HG02970 (cell line): ENCODE data around the gene TRIM27.
"Not testable (repeated sequence)": the region's sequence is repeated elsewhere in the genome, so short reads cannot be mapped to it uniquely, and the experiment has no call there.

Experiments
- ATAC-seq: cut with Tn5 transposase; IDR thresholded peaks from one replicate; pipeline ENCODE4 v1.9.1; 2021; ENCODE audit warnings: mild to moderate bottlenecking, moderate library complexity, moderate number of reproducible peaks; ENCODE audit not compliant: unreplicated experiment, low FRiP score

TRIM27 gene

GRCh38 chr6:28897369-28897745, 26.4 kb downstream of the TRIM27 start:
- ATAC-seq: no peak

- ATAC-seq: peak; percentile 25
Observed at GRCh38 chr6:28896505-28897368, 27.0 kb downstream of the TRIM27 start.

DNA sequence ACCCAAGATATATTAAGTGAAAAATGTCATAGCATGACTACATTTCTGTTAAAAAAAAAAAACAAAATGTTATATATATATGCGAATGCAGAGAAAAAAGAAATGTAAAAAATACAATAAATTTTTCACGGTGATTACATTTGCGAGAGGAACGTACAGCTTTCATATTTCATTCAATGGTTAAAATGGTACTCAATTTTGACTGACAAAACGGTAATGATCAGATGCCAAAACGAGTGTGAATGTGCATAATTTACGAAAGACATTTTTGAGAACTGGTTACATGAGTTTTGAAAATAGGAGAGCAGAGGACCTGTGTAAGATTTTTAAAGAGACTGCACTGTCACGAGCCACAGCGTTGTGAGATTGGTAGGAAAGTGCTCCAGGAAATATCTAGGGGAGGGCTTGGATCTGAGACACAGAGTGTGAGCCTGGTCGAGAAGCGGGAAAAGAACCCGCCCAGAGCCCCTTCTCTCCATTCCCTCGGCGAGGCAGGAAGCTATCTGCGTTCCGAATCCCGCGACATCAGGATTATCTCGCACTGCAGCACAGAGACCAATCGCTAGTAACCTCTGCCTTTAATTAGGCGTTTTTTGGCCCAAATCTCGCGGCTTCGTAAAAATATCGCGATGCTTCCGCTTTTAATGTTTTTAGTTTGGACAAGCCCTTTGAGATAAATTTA, 28.5 kb downstream of the TRIM27 start:
- ATAC-seq: peak; percentile 54

DNA sequence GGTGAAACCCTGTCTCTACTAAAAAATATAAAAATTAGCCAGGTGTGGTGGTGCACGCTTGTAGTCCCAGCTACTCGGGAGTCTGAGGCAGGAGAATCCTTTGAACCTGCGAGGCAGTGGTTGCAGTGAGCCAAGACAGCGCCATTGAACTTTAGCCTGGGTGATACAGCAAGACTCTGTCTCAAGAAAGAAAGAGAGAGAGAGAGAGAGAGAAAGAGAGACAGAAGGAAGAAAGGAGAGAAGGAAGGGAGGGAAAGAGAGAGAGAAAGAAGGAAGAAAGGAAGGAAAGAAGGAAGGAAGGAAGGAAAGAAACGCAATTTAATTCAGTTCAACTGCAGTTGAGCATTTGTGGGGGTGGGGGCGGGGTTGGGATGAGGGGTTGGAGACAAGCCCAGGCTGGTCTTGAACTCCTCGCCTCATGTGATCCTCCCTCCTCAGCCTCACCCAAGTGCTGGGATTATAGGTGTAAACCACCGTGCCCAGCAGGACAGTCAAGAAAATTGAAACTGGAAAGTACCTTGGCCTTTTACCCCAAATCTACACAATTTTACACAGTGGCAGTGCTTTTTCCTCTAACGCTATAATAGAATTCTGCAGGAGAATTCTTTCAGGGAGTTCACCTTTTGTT, 30.5 kb downstream of the TRIM27 start:
- ATAC-seq: no peak

DNA sequence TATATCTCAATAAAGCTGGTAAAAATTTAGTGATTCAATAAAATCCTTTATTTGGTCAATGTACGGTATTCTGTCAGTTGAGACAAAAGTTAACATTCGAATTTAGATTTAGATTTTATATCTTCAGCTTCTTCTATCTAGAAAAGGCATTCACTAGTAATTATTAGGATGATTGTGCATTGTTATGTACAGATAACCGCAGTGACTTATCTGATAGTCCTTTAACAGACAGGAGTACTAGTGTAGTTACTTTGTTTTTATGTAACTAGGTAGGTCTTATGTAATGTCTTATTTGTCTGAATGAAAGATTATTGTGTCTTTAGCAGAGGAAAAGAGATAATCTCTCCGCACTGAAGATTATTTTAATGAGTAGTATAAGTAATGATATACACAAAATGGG, 31.3 kb downstream of the TRIM27 start:
- no peak for ATAC-seq

DNA sequence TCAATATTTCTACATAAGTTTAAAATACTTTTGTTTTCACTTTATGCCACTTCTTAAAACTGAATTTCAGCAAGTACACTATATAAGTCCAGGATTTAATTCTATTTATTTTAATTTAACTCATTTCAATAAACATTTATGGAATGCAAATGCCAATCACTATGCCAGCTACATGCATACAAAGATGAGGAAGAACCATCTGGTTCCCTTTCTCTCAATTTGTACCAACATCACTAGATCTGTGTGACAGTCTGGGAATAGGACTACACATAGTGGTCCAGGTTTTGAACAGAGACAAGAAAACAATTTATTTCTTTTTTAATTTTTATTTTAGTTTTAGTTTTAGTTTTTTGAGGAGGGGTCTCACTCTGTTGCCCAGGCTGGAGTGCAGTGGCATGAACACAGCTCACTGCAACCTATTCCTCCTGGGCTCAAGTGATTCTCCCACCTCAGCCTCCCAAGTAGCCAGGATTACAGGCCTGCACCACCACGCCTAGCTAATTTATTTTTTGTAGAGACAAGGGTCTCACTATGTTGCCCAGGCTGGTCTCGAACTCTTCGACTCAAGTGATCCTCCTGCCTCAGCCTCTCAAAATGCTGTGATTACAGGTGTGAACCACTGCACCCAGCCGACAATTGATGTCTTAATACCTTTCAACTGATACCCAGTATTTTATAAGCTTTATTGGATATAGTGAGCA, 35.8 kb downstream of the TRIM27 start:
- no peak for ATAC-seq

GRCh38 chr6:28886079-28886439, 37.7 kb downstream of the TRIM27 start:
- no peak for ATAC-seq

GRCh38 chr6:28884423-28885131, 39.2 kb downstream of the TRIM27 start:
- ATAC-seq: no peak

GRCh38 chr6:28880894-28881780, 42.6 kb downstream of the TRIM27 start:
- no peak for ATAC-seq

- ATAC-seq: no peak
Observed at GRCh38 chr6:28880519-28880893, 43.3 kb downstream of the TRIM27 start.

DNA sequence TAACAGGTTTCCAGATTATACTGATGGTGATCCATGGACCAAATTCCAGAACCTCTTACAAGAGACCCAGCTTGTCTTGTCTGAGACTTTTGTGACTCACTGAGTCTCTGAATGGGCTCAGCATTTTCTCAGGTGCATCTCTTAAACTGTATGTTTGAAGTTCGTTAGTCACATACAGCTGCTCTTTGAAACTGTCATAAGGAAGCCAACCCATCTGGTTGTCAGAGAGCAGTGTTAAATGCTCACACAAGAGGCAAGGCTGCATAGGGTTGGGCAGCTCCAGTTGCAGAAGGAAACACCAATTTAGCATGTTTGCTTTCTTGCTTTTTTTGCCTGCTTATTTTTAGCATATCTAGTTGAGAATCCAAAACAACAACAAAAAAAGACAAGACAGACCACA, 47.1 kb downstream of the TRIM27 start:
- ATAC-seq: no peak

- no peak for ATAC-seq
Observed at GRCh38 chr6:28875191-28875747, 48.5 kb downstream of the TRIM27 start.

DNA sequence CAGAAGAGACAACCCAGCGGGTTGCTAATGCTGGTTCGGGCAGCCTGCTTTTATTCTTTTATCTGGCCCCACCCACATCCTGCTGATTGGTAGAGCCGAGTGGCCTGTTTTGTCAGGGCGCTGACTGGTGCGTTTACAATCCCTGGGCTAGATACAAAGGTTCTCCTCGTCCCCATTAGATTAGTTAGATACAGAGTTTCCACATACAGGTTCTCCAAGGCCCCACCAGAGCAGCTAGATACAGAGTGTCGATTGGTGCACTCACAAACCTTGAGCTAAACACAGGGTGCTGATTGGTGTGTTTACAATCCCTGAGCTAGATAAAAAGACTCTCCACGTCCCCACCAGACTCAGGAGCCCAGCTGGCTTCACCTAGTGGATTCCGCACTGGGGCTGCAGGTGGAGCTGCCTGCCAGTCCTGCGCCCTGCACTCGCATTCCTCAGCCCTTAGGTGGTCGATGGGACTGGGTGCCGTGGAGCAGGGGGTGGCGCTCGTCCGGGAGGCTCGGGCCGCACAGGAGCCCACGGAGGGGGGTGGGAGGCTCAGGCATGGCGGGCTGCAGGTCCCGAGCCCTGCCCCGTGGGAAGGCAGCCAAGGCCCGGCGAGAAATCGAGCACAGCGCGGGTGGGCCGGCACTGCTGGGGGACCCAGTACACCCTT, 51.5 kb downstream of the TRIM27 start:
- ATAC-seq: not testable (repeated sequence)

- no peak for ATAC-seq
Observed at GRCh38 chr6:28871335-28872156, 52.2 kb downstream of the TRIM27 start.

- ATAC-seq: no peak
Observed at GRCh38 chr6:28868873-28869272, 54.9 kb downstream of the TRIM27 start.

DNA sequence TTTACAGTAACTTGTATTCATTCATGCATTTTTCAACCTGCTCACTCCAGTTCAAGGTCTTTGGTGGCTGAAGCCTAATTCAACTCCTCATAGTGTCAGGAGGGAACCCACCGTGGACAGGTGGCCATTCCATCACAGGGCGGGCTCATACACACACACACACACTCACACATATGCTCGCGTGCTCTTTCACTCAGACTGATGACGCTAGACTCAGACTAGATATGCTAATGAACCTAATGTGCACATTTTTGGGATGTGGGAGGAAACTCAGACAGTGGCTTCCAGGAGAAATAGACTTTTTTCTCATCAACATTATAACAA, 56.7 kb downstream of the TRIM27 start:
- no peak for ATAC-seq

DNA sequence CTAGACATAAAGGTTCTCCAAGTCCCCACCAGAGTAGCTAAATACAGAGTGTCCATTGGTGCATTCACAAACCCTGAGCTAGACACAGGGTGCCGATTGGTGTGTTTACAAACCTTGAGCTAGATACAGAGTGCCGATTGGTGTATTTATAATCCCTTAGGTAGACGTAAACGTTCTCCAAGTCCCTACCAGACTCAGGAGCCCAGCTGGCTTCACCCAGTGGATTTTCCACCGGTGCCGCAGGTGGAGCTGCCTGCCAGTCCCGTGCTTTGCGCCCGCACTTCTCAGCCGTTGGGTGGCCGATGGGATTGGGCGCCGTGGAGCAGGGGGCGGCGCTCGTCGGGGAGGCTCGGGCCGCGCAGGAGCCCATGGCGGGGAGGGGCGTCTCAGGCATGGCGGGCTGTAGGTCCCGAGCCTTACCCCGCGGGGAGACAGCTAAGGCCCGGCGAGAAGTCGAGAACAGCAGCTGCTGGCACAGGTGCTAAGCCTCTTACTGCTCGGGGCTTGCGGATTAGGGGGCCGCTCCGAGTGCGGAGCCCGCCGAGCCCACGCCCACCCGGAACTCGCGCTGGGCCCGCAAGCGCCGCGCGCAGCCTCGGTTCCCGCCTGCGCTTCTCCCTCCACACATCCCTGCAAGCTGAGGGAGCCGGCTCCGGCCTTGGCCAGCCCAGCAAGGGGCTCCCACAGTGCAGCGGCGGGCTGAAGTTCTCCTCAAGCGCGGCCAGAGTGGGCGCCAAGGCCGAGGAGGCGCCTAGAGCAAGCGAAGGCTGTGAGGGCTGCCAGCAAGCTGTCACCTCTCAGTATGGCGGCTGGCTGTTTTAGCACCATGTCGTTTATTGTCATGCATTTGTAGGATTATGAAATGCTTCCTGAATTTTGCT, 57.3 kb downstream of the TRIM27 start:
- ATAC-seq: not testable (repeated sequence)
